Activated CD8-positive, alpha-beta memory T cell treated with anti-CD3 and anti-CD28 coated beads for 1 hour (primary cell): ENCODE data around the gene CLCN3.
"Not testable (repeated sequence)": the region's sequence is repeated elsewhere in the genome, so short reads cannot be mapped to it uniquely, and the experiment has no call there.

Source experiments
- DNase-seq, 2 donors: peaks; one replicate each; pipeline ENCODE4 v3.0.0-alpha.2; 2020; ENCODE audit warnings: low read depth in 1 of 2; ENCODE audit errors: extremely low read depth in 1 of 2

The CLCN3 gene

DNA sequence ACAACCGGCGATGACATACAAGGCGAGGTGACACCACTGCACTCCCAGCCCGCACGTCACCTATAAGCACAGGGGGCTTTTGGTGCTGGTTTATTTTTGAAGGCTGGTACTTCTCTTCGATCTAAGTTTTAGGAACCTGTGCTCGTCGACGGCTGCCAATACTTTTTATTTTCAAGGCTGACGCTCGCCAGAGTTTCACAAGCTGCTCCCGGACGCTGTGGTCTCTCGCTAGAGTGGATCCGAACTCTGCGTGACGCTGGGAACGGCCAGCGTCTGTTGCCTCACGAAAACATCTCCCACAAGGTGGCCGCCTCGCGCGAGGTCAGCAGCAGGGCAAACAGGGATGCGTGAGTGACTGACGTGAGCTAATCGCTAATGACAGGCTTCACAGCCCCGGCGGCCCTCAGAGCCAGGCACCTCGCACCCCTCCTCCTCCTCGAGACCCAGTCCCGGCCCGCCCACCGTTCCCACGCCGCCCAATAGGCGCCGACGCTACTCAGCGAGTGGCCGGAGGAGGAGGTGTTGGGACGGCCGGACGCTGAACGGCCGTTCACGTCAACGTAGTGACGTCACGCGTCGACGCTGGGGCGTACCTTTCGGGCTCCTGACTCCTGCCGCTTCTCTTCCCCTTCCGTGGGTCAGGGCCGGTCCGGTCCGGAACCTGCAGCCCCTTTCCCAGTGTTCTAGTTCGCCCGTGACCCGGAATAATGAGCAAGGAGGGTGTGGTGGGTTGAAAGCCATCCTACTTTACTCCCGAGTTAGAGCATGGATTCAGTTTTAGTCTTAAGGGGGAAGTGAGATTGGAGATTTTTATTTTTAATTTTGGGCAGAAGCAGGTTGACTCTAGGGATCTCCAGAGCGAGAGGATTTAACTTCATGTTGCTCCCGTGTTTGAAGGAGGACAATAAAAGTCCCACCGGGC, at the start of gene CLCN3:
CLCN3 (plus strand) TSS at position 621 of the 922 bp plus-strand sequence. CDS start 15,351 bp downstream, outside the sequence.
- DNase-seq = peak; percentile 71 to 81

DNA sequence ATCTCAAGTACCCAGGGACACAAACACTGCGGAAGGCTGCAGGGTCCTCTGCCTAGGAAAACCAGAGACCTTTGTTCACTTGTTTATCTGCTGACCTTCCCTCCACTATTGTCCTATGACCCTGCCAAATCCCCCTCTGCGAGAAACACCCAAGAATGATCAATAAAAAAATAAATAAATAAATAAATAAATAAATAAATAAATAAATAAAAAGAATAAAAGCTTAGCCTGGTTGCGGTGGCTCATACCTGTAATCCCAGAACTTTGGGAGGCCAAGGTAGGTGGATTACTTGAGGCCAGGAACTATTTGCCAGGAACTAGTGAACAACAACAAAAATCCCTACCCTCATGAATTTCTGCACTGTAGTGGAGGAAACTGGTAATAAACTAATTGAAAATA, 49.4 kb upstream of the CLCN3 start:
- not testable (repeated sequence) for DNase-seq

DNA sequence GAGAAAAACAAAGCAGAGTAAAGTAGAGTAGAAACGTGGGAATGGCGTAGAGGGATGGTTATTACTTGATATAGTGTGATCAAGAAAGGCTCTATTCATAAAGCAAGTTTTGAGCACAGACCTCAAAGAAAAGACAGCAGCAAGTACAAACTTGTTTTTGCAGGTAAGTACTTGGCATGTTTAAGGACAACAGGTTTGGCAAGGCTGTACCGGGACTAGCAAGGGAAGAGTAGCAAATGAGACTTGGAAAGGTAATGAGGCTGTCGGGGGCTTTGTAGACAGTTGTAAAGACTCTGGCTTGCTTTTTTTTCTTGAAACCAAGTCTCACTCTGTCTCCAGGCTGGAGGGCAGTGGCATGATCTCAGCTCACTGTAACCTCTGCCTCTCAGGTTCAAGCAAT, 48.9 kb upstream of the CLCN3 start:
- no peak for DNase-seq

DNA sequence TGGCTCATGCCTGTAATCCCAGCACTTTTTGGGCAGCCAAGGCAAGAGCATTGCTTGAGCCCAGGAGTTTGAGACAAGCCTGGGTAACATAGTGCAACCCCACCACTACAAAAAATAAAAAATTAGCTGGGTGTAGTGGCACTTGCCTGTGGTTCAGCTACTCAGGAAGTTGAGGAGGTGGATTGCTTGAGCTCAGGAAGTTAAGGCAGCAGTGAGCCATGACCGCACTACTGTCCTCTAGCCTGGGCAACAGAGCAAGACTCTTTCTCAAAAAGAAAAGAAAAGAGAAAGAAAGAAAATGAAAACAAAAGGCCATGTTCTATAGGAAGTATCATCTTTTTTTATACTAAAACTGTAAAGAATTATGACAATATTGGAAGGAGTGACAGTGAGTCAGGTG, 46.5 kb upstream of the CLCN3 start:
- no peak for DNase-seq

DNA sequence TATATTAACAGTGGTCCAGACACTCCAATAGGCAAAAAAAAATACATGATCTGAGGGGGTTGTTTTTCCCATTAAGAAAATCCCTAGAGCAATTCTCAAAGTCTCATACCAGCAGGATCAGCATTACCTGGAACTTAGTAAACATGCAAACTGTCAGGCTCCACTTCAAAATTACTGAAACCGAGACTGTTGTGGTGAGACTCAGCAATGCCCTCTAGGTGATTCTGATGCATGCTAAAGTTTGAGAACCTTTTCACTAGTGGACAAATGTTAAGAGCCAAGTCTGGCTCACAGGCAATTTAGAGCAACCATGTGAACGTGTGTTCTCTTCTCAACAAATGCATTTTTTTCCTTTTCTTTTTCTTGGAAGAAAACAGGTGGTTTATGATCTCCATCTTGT, 38.2 kb upstream of the CLCN3 start:
- DNase-seq = no peak

DNA sequence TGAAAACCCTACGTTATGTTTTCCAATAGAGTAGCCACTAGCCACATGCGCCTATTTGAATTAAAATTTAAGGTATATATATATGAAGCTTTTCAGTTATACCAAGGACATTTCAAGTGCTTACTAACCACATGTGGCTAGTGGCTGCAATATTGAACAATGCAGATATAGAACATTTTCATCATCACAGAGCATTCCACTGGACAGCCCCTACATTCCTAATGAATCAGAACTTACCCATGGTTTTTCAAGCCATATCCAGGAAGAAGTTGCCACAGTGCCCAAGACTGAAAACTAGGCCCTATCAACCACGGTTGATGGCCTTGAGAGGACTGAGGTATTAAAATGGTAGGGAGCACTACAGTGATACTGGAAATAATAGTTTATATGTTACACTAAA, 37.7 kb upstream of the CLCN3 start:
- DNase-seq = no peak

DNA sequence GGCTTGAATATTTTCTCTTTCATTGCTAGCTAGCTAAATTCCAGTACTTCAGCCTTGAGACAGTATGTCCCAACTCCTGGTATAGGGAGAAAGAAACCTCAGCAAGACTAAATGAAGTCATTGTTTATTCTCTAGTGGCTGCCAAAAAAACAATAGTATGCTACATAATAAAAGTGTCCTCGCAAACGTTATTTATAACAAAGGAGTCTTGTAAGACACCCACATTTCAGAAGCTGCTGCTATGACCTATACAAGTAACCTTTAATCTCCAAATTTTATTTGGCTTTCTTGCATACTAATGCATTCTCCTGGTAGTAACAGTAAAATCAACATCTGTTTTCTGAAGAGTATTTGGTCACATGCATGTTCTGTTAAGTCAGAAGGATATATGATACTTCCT, 36.8 kb upstream of the CLCN3 start:
- DNase-seq = no peak

DNA sequence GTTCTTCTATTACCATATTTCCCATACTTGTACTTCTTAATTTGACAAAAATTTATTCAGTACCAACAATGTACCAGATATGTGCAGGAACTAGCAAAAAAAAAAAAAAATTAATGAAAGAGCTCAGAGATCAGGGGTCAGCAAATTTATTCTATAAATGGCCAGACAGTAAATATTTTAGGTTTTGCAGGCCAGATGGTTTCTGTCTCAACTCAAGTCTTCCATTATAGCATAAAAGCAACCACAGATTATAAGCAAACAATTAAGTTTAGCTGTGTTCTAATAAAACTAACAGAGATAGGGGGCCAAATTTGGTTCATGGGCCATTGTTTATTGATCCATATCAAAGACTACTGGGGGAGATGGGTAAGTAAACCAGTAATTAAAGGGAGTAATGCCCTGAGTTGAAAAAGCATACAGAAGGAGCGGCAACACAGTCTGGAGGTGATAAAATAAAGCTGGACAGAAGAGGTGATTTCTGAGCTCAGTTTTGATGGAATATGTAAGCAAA, 27.3 kb upstream of the CLCN3 start:
- no peak for DNase-seq

DNA sequence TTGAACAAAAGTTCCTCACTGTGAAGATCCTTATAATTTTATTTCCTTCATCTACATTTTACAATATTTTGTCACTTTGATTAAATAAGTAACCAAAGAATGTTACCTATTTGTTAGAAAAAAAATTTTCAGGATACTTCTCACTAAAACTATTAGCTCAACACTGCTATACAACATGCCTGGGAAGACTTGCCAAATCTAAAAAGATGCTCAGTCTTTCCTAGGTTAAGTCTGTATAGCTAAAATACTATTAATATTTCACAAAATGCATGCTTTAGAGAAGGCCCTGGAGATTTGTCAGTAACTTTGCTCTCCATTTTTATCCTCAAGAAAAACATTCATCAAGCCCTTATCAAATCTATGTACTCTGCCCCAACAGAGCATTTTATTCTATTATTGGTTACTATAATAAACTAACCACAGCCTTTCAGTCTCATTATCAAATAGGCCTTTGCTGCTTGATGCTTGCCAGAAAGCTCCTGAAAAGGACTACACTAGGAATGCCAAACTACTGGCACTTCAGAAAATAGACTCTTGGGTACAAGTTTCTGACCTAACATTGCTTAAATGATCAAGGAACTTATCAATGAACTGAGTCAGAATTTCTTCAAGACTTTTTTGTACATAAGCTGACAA, 25.7 kb upstream of the CLCN3 start:
- no peak for DNase-seq

DNA sequence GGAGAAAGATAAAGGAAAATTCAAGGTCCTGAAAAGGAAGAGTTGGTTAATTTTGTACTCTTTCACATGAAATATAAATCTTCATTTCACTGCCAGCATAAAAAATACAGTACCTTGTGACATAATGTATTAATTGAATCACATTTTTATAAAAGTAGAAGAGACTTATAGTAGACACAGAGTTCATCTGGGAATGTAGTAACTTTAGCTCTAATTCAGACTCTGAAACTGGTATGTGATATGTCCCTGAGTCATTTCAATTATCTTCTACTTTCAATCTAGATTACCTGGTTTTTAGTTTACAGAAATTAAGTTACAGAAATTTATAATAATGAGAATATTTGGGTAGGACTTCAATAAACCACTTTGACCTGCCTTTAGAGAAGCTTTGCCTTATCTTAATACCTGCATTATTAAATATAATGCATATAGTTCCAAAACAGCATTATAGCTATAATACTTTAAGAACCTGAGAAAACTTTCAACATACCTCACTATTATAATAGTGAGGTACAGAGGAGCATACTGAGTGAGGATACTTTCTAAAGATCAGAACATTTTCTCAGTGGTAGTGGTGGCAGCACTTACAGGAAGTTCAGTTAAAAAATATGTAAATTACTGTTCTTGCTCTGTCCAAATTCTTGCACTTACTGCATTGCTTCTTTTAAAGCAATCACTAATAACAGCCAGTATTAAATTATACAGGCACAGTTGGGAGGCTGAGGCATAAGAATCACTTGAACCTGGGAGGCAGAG, 19.2 kb upstream of the CLCN3 start:
- no peak for DNase-seq

DNA sequence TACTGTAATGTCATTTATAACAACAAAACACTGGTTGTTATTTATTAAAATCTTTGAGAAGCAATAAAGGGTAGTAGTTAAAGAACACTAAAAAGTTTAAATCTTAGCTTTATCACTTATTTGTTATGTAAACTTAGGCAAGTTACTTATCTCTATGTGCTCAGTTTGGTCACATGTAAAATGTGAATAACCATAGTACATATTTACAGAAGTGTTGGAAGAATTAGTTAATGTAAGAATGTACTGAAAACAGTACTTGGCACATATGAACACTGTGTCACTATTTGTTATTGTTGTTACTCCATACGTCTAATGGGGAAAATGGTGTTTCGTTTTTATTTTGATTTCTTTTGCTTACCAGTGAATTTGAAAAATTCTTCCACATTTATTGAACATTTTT, 17.1 kb upstream of the CLCN3 start:
- DNase-seq = no peak

DNA sequence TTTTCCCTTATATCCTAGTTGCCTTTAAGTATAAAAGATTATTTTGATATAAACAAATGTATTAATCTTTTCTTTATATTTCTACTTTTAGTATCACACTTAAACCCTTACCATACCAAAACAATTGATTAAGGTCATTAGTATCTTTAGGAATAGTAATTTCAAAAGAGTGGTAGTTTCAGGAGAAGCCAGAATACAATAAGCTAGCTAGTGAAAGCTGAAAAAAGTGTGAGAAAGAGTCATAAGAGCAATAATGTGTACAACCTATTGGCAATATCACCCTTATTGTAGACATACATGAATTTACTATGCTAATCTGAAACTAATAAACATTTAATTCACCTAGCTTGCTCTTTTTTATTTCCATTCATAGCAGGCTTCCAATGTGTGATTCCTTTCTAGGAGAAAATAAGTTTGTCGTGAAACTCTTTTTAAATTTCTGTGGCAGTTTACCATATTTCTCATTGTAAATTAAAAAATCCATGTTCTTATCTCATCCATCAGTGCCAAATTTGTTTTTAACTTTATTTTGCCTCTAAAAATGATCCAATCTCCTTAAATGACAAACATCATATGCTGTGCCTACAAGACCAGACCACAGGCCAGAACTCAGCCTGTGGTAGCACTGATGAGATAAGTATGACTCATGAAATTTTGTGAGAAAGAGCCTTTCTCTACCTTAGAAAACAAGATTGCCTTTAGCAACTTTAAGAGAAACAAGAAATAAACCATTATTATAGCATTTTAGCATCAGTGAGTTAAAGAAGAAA, 16.1 kb upstream of the CLCN3 start:
- DNase-seq = no peak

DNA sequence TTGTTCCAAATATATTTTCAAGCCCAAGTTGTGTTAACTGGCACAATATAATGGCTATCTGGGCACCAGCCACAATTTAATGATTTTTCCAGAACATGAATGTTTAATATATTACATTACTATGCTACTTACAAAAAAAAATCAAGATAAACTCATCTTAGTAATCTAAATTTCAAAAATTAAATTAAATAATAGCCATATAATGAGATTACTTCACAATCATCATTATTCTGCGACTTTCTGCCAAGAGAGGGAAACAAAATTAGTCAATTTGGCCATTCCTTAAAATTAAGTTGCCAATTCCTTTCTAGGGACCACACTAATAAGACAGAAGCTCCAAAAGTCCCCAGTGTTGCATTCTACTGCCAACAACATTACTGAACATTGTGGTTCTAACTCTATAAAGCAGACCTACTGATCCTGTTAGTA, 15.5 kb upstream of the CLCN3 start:
- DNase-seq = no peak

DNA sequence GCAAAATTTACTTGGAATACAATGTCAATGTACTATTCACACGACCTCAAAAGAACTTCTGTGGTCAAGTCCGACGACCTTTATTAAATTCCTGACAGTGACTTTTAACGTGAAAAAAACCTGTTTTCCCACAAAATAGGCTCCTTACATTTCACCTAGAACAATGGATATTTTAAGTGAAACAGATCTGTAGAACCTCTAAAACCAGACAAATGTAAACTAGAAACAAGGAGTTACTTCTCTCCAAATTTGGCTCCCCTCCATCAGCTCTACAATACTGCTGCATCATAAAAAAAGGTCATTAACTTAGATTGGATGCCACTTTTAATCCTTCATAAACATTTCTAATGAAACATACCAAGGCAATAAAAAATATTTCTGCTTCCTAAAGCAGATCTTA, 9.2 kb upstream of the CLCN3 start:
- DNase-seq = no peak

DNA sequence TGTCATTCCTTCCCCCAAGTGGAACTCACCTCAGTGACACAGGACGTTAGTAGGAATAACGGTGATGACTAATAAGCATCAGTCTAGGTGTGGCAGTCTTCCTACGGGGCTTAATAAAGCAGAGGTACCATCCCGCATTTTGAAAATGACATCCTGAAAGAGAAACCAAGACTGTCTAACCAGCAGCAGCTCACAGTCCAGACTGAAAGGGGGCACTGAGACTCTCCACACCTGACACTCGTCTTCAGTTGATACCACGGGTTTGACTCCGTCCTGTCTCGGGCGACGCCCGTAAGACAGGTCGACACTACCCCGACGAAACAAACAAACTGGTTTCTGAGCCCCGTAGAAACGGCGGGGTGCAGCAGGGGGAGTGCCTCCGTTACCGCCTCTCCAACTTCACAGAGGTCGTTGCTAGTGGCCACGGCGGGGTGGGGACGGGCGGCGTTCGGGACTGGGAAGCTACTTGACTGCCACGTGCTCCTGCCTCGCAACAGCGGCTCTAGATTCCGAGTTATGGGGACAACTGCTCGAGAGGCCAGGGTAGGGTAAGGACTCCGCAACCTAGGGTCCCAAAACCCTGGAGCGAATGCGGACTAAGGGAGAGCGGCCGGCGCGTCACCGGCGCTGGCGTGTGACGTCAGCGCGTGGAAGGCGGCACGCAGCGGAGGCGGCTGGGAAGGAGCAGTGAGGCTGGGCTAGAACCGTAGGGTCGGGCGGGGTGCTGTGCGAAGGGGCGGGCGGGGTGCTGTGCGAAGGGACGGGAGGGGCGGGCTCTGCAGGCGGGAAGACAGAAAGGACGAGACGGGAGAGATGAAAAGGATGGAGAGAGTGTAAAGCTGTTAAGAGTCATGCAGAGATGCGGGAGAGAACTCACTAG, 8.1 kb upstream of the CLCN3 start, which contains the start of gene NEK1:
NEK1 (minus strand) TSS at position 593 of the 880 bp plus-strand sequence. CDS start 9,953 bp downstream, outside the sequence.
- DNase-seq = peak; percentile 72 to 81

DNA sequence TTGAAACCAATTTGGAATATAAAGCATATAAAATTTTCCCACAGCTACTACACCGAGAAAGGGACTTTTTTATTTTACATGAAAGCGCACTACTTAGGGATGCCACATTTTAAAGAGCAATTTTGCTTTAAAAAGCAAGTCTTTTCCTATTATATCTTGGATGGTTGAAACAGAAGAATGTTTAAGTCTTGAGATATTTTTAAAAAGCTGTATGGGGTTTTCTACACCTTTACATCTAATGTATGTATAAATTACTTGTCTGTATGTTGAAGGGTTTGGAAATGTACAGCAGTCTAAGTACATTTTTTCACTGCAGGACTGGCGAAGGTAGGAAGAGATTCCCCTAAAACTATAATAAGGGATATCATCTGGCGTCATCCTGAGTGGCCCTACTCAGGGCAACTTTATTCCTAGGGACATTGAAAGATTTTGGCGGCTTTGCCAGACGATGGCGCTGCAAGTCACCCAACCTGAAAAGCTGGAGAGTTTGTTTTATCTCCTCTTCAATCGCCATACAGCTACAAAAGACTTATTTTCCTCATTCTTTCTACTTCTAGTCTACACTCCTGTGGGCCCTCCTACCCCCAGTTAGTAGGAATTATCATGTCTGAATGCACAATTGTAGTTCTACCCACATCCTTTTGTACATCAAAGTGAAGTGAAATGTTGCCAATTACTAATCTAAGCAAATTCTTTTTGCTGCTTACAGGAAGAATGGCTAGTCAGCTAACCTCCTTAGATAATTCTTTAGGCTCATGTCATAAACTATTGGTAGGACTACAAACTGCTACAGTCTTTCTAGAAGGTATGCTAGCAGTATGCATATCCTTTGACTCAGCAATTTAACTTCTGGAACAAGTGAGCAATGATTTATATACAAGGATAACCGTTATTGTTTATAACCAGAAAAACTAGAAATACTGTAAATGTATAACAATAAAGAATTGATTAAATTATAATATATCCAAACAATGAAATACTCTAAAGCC, 7.2 kb upstream of the CLCN3 start:
- DNase-seq = peak in 1 of 2 donors; percentile 55

DNA sequence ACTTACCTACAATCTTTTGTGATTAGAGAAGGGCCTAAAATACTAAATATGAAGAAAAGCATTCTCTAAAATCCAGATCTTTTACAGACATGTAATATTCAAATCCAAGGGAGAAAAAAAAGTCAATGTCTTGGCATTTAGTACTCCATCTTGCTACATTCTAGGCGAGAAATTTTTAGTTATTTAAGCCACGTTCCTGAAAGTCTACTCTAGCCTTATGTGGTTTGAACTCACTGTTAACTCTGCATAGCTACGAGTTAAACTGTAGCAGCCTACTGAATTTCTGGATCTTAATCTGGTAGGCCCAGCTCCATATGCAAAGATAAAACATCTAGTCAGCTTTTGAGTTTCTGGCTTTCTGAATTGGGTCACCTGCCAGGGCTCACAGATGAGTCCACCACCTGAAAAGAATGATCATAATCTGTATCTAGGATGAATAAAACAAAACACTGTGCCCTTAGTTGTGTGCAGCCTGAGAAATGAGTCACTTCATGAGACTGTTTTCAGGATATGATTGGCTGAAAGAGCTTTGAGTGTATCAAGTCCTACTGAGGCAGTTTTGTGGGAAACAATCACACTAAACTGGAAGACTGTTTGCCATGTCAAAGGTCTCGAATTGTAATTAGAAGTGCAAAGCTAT, 4.8 kb upstream of the CLCN3 start:
- no peak for DNase-seq

DNA sequence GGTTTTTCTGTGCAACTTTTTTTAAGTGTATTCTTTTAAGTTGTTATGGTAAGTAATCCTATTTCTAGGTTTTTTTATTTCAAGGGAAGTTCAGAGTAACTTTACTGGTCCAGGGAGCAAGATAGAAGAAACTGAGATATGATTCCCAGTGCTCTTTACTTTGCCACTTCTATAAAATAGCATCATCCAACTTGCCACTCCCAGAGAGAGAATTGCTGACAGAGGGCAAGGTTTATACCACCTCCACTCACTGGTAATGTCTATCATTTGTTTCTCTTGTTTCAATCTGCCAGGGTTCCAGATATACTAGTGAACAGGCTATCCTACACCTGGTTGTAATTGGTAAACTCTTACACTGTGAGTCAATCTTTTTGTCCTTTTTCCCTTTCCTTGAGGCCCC, 3.5 kb upstream of the CLCN3 start:
- DNase-seq = no peak
